ENCODE measurements around the gene TRAPPC12. TPM values are rescaled to one million over a fixed set of nuclear protein-coding genes. Genes with fewer than 3 reads are reported as not detected.

TRAPPC12 gene
- total RNA-seq, 3 donors from 2014 or later = 52.5 to 89.6 (median 69.2) TPM

GRCh38 chr2:3399381-3399780, 19.9 kb downstream of the TRAPPC12 start:
- Histone ChIP-seq H3K4me3 (no peak overlapping the region), H3K27me3 (no peaks in the 10 kb centered on the region), H3K9me3 (peaks cover 13 to 31% of the 10 kb centered on the region in 2 donors), H3K27ac (no peak overlapping the region), H3K36me3 (no peaks in the 10 kb centered on the region), H3K4me1 (no peaks in the 10 kb centered on the region)
- no peak for DNase-seq (ENCODE audit: low spot score in 2 of 2)
- intact Hi-C loops (cut with DNase I; ENCODE audit: low total_unique reads) = no loop called here
- no peak for TF ChIP-seq CTCF (IDR thresholded peaks at IDR 0.05)
- TF ChIP-seq POLR2AphosphoS5 (IDR thresholded peaks at IDR 0.05) = no peak
- no peak for TF ChIP-seq POLR2A (IDR thresholded peaks at IDR 0.05)

- H3K36me3 ChIP-seq = no peaks in the 10 kb centered on the region
- H3K9me3 ChIP-seq = peaks cover 13 to 27% of the 10 kb centered on the region in 2 donors
- no peaks in the 10 kb centered on the region for H3K27me3 ChIP-seq
- H3K27ac ChIP-seq = no peak overlapping the region
- TF ChIP-seq POLR2AphosphoS5 (IDR thresholded peaks at IDR 0.05) (no peak), POLR2A (IDR thresholded peaks at IDR 0.05) (no peak), CTCF (IDR thresholded peaks at IDR 0.05) (no peak)
- DNase-seq (ENCODE audit: low spot score in 2 of 2) = no peak
- intact Hi-C loops (cut with DNase I; ENCODE audit: low total_unique reads) = no loop called here
- H3K4me1 ChIP-seq = no peaks in the 10 kb centered on the region
- no peak overlapping the region for H3K4me3 ChIP-seq
These were observed 20.3 kb downstream of the TRAPPC12 start for GRCh38 chr2:3399829-3400228.

DNA sequence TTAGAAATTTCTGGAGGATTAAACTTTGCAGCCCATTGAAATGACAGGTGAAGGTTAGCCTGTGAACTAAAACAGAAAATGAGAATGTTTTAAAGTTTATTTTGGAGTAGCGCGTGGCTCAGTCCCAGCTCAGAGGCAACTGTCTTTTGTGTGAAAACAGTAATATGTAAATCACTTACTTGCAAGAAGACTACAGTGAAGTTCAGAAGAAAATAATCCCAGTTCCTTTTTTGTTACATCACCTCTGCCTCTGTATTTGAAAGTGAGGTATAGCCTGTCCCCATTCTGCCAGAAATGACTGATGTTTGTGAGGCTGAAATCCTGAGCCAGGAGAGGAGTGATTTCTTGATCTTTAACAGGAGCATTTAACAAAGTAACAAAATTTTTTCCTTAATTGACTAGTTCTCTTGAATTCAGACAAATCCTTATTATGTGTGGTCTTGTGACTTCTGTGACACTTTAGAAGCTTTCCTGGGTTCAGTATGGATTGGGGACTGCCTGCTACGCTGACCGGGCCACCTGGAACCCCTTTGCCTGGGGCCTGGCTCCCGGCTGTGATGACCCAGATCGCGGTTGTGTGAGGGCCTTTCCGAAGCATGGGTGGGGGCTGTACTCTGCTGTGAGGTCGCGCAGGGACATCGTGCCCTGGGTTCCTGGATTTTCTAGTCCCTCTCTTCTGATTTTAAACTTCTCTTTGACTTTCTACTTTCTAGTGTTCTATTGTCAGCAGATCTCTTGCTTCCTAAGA, 24.3 kb downstream of the TRAPPC12 start:
- Histone ChIP-seq H3K4me1 (no peaks in the 10 kb centered on the region), H3K4me3 (no peak overlapping the region), H3K27me3 (no peaks in the 10 kb centered on the region), H3K9me3 (no peaks in the 10 kb centered on the region), H3K27ac (no peak overlapping the region), H3K36me3 (no peaks in the 10 kb centered on the region)
- DNase-seq (ENCODE audit: low spot score in 2 of 2) = no peak
- no peak for TF ChIP-seq POLR2A (IDR thresholded peaks at IDR 0.05)
- TF ChIP-seq POLR2AphosphoS5 (IDR thresholded peaks at IDR 0.05) = no peak
- TF ChIP-seq CTCF (IDR thresholded peaks at IDR 0.05) = no peak
- intact Hi-C loops (cut with DNase I; ENCODE audit: low total_unique reads) = no loop called here

- TF ChIP-seq CTCF (IDR thresholded peaks at IDR 0.05) (no peak), POLR2AphosphoS5 (IDR thresholded peaks at IDR 0.05) (no peak), POLR2A (IDR thresholded peaks at IDR 0.05) (no peak)
- Histone ChIP-seq H3K27ac (no peak overlapping the region), H3K4me3 (no peak overlapping the region), H3K36me3 (no peaks in the 10 kb centered on the region), H3K4me1 (no peaks in the 10 kb centered on the region), H3K9me3 (no peaks in the 10 kb centered on the region), H3K27me3 (no peaks in the 10 kb centered on the region)
- intact Hi-C loops (cut with DNase I; ENCODE audit: low total_unique reads) = no loop called here
- DNase-seq (ENCODE audit: low spot score in 2 of 2) = no peak
These were observed 24.9 kb downstream of the TRAPPC12 start for GRCh38 chr2:3404349-3404894.

- Histone ChIP-seq H3K9me3 (no peaks in the 10 kb centered on the region), H3K27ac (no peak overlapping the region), H3K4me1 (no peaks in the 10 kb centered on the region), H3K4me3 (no peak overlapping the region), H3K36me3 (no peaks in the 10 kb centered on the region), H3K27me3 (no peaks in the 10 kb centered on the region)
- intact Hi-C loops (cut with DNase I; ENCODE audit: low total_unique reads) = no loop called here
- no peak for DNase-seq (ENCODE audit: low spot score in 2 of 2)
- no peak for TF ChIP-seq POLR2AphosphoS5 (IDR thresholded peaks at IDR 0.05)
- TF ChIP-seq POLR2A (IDR thresholded peaks at IDR 0.05) = no peak
- no peak for TF ChIP-seq CTCF (IDR thresholded peaks at IDR 0.05)
These were observed 25.8 kb downstream of the TRAPPC12 start for GRCh38 chr2:3405307-3405706.
